ENCODE measurements around the gene PNKD. TPM values are rescaled to one million over a fixed set of nuclear protein-coding genes. Genes with fewer than 3 reads are reported as not detected.

The PNKD gene
- total RNA-seq, 2 donors from 2014 or later: 103 to 145 TPM

DNA sequence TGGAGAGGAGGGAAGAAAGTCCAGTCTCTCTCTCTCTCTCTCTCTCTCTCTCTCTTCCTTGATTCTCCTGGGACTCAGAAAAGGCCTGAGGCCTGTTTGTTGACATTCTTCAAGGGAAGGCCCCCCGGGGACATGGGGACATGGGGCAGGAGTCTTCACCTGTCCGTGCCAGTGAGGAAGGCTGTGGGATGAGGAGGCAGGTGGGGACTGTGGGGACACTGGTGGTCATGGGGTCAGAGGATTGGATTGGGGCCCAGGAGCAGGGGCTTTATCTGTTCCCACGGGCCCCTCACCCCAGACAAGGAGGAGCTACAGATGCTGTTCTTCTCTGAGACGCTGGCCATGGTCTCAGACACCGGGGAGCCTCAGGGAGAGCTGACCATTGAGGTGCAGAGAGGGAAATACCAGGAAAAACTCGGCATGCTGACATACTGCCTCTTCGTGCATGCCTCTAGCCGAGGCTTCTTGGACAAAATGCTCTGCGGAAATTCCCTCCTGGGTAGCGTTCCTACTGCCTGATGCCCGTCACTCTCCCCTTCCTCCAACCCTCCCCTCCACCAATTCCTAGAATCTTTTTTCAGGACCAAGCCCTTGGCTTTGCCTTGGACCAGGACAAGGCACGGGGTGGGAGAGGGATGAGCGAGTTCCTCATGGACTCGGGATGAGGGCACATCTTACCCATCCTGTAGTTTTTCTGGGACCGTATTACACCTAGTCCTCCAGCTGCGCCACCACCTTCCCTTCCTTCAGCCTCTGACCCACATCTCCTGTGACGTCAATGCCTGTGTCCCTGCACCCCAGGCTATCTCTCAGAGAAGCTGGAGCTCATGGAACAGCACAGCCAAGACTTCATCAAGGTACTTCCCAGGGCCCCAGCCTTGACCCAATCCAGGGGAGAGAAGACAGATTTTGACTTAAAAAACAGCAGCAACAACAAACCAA lies 87.2 kb downstream of the PNKD start:
- no peak for TF ChIP-seq POLR2AphosphoS5 (IDR thresholded peaks at IDR 0.05)
- TF ChIP-seq, protein P1, sequence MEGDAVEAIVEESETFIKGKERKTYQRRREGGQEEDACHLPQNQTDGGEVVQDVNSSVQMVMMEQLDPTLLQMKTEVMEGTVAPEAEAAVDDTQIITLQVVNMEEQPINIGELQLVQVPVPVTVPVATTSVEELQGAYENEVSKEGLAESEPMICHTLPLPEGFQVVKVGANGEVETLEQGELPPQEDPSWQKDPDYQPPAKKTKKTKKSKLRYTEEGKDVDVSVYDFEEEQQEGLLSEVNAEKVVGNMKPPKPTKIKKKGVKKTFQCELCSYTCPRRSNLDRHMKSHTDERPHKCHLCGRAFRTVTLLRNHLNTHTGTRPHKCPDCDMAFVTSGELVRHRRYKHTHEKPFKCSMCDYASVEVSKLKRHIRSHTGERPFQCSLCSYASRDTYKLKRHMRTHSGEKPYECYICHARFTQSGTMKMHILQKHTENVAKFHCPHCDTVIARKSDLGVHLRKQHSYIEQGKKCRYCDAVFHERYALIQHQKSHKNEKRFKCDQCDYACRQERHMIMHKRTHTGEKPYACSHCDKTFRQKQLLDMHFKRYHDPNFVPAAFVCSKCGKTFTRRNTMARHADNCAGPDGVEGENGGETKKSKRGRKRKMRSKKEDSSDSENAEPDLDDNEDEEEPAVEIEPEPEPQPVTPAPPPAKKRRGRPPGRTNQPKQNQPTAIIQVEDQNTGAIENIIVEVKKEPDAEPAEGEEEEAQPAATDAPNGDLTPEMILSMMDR (IDR thresholded peaks at IDR 0.05): no peak
- no peak for TF ChIP-seq POLR2A (IDR thresholded peaks at IDR 0.05)
- Histone ChIP-seq H3K36me3 (no peaks in the 10 kb centered on the region), H3K9me3 (no peaks in the 10 kb centered on the region), H3K4me3 (peak overlapping the region; percentile 6 to 11), H3K27me3 (replicated peaks; ENCODE audit: insufficient read depth) (no peaks in the 10 kb centered on the region), H3K4me1 (replicated peaks) (no peaks in the 10 kb centered on the region), H3K27ac (peak overlapping the region in 1 of 2 donors; percentile 56)
- intact Hi-C loops (cut with DNase I): loop anchor here (5.0 kb wide), 1 partner anchor 55 kb away; no protein-coding TSS in a partner anchor
- no peak for DNase-seq (ENCODE audit: low spot score)
- 70% methylated on average over 17 of the region's 17 CpGs for WGBS

DNA sequence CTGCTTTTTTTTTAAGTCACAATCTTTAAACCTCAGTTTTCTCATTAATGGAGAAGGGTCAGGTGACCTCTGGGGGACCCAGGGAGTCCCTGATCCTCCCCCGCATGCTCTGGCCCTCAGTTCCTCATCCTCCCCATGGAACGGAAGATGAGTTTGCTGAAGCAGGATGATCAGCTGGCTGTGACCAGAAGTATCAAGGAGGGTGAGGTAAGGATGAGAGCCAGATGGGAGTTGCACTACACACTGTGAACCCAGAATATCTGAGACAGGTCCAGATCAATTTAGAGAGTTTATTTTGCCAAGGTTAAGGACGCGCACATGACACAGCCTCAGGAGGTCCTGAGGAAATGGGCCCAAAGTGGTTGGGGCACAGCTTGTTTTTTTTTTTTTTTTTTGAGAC lies 90.1 kb downstream of the PNKD start:
- WGBS: 95% methylated on average over 4 of the region's 4 CpGs
- no peak overlapping the region for H3K27ac ChIP-seq
- TF ChIP-seq POLR2A (IDR thresholded peaks at IDR 0.05) (no peak), POLR2AphosphoS5 (IDR thresholded peaks at IDR 0.05) (no peak)
- TF ChIP-seq, protein P1 (IDR thresholded peaks at IDR 0.05): no peak
- H3K4me3 ChIP-seq: no peak overlapping the region
- no peaks in the 10 kb centered on the region for H3K36me3 ChIP-seq
- H3K9me3 ChIP-seq: no peaks in the 10 kb centered on the region
- no peaks in the 10 kb centered on the region for H3K4me1 ChIP-seq (replicated peaks)
- H3K27me3 ChIP-seq (replicated peaks; ENCODE audit: insufficient read depth): no peaks in the 10 kb centered on the region
- no peak for DNase-seq (ENCODE audit: low spot score)
- intact Hi-C loops (cut with DNase I): no loop called here

DNA sequence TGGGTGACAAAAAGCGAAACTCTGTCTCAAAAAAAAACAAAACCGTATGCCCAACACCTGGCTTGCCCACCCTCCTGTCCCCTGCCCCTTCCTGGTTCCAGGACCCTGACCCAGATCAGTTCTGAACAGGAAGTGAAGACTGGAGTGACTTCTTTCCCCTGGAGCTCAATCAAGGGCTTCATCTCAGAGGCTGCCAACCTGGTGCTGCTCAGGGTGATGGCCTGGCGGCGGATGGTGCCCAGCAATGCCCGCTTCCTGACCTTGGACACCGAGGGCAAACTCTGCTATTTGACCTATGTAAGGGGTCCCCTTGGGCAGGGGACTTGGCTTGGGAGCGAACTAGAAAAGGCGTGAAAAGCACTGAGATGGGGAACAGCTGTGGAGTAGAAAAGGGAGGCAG lies 92.3 kb downstream of the PNKD start:
- H3K4me1 ChIP-seq (replicated peaks): no peaks in the 10 kb centered on the region
- TF ChIP-seq POLR2AphosphoS5 (IDR thresholded peaks at IDR 0.05) (no peak), POLR2A (IDR thresholded peaks at IDR 0.05) (no peak)
- TF ChIP-seq, protein P1 (IDR thresholded peaks at IDR 0.05): no peak

DNA sequence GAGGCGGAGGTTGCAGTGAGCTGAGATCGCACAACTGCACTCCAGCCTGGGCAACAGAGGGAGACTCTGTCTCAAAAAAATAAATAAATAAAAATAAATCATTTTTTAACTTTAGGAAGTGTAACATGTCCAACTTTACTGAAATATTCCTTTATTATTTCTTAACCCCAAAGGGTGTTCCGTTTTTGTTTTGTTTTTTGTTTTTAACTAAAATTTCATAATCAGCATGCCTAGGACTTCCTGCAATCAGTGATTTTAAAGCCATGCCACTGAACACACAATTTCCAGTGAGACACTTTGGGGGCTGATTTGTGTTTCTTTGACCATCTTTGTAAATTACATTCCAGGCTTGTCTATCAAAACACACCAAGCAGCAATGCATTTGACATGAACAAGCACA lies 93.4 kb downstream of the PNKD start:
- Histone ChIP-seq H3K4me1 (replicated peaks) (peaks cover 3% of the 10 kb centered on the region), H3K27ac (no peak overlapping the region), H3K4me3 (no peak overlapping the region), H3K27me3 (replicated peaks; ENCODE audit: insufficient read depth) (no peaks in the 10 kb centered on the region), H3K36me3 (no peaks in the 10 kb centered on the region), H3K9me3 (no peaks in the 10 kb centered on the region)
- 82% methylated on average over 3 of the region's 3 CpGs for WGBS
- intact Hi-C loops (cut with DNase I): no loop called here
- TF ChIP-seq POLR2AphosphoS5 (IDR thresholded peaks at IDR 0.05): no peak
- TF ChIP-seq, protein P1 (IDR thresholded peaks at IDR 0.05): no peak
- no peak for TF ChIP-seq POLR2A (IDR thresholded peaks at IDR 0.05)
- DNase-seq (ENCODE audit: low spot score): no peak

More for the DNA sequence above, 92.3 kb downstream of the PNKD start:
- H3K27me3 ChIP-seq (replicated peaks; ENCODE audit: insufficient read depth): no peaks in the 10 kb centered on the region
- DNase-seq (ENCODE audit: low spot score): no peak
- no peaks in the 10 kb centered on the region for H3K36me3 ChIP-seq
- no peak overlapping the region for H3K4me3 ChIP-seq
- no peaks in the 10 kb centered on the region for H3K9me3 ChIP-seq
- intact Hi-C loops (cut with DNase I): no loop called here
- H3K27ac ChIP-seq: no peak overlapping the region
- WGBS: 92% methylated on average over 8 of the region's 8 CpGs

DNA sequence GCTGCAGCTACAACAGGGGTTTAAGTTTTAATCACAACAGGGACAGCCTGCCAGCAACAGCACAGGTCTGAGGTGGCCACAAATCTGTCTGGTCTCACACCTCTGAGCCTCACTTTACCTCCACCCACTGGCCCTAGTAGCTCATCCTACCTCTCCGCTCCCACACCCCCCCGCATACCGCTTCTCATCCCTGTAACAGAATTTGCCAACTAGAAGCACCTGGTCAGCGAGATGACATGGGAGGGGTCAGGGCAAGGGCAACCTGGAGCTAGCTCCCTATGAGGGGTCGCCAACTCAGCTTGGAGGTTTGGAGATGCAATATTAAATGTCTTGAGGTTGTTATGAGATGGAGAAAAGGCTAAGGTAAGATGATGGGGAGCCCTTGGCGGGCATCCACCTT lies 93.9 kb downstream of the PNKD start:
- H3K27ac ChIP-seq: no peak overlapping the region

More for the DNA sequence above, 93.9 kb downstream of the PNKD start:
- Histone ChIP-seq H3K9me3 (no peaks in the 10 kb centered on the region), H3K4me3 (no peak overlapping the region), H3K36me3 (no peaks in the 10 kb centered on the region), H3K27me3 (replicated peaks; ENCODE audit: insufficient read depth) (no peaks in the 10 kb centered on the region), H3K4me1 (replicated peaks) (peaks cover 4% of the 10 kb centered on the region)
- TF ChIP-seq, protein P1 (IDR thresholded peaks at IDR 0.05): no peak
- TF ChIP-seq POLR2AphosphoS5 (IDR thresholded peaks at IDR 0.05): no peak
- TF ChIP-seq POLR2A (IDR thresholded peaks at IDR 0.05): no peak
- intact Hi-C loops (cut with DNase I): no loop called here
- WGBS: 84% methylated on average over 6 of the region's 6 CpGs
- DNase-seq (ENCODE audit: low spot score): no peak
